NCI-H2171 treated with DMSO at 0.1 percent for 48 hours (cell line): ENCODE data around the gene MICU1.
"Not testable (repeated sequence)": the region's sequence is repeated elsewhere in the genome, so short reads cannot be mapped to it uniquely, and the experiment has no call there.

Experiments used
- DNase-seq: peaks from one replicate; lab custom pipeline; 2025; lab: John Stamatoyannopoulos, UW

Gene MICU1

GRCh38 chr10:72557362-72557761 is 68.5 kb downstream of the MICU1 start:
- no peak for DNase-seq

GRCh38 chr10:72552857-72553256 is 73.0 kb downstream of the MICU1 start:
- DNase-seq, result no peak

GRCh38 chr10:72550239-72550638 is 75.6 kb downstream of the MICU1 start:
- DNase-seq, result no peak

GRCh38 chr10:72545546-72545945 is 80.3 kb downstream of the MICU1 start:
- DNase-seq, result no peak

GRCh38 chr10:72543855-72544254 is 82.0 kb downstream of the MICU1 start:
- not testable (repeated sequence) for DNase-seq

GRCh38 chr10:72542396-72542815 is 83.5 kb downstream of the MICU1 start:
- DNase-seq, result peak; percentile 38

GRCh38 chr10:72541337-72541736 is 84.5 kb downstream of the MICU1 start:
- no peak for DNase-seq

GRCh38 chr10:72540193-72540807 is 85.6 kb downstream of the MICU1 start:
- DNase-seq, result no peak

- DNase-seq, result no peak
These were observed 86.7 kb downstream of the MICU1 start for GRCh38 chr10:72539137-72539536.

GRCh38 chr10:72525689-72526088 is 100.2 kb downstream of the MICU1 start:
- no peak for DNase-seq

GRCh38 chr10:72525277-72525676 is 100.6 kb downstream of the MICU1 start:
- no peak for DNase-seq

GRCh38 chr10:72524489-72524888 is 101.4 kb downstream of the MICU1 start:
- DNase-seq, result no peak

GRCh38 chr10:72523932-72524396 is 101.9 kb downstream of the MICU1 start:
- no peak for DNase-seq

- no peak for DNase-seq
These were observed 102.8 kb downstream of the MICU1 start for GRCh38 chr10:72523062-72523461.

- DNase-seq, result no peak
These were observed 108.6 kb downstream of the MICU1 start for GRCh38 chr10:72517244-72517643.

- DNase-seq, result no peak
These were observed 110.4 kb downstream of the MICU1 start for GRCh38 chr10:72515455-72515854.

- no peak for DNase-seq
These were observed 112.0 kb downstream of the MICU1 start for GRCh38 chr10:72513910-72514309.

GRCh38 chr10:72511459-72511858 is 114.4 kb downstream of the MICU1 start:
- no peak for DNase-seq

GRCh38 chr10:72509941-72510340 is 115.9 kb downstream of the MICU1 start:
- DNase-seq, result no peak

- no peak for DNase-seq
These were observed 116.6 kb downstream of the MICU1 start for GRCh38 chr10:72509206-72509799.

- DNase-seq, result no peak
These were observed 117.8 kb downstream of the MICU1 start for GRCh38 chr10:72508033-72508432.

- DNase-seq, result no peak
These were observed 119.4 kb downstream of the MICU1 start for GRCh38 chr10:72506474-72506873.

GRCh38 chr10:72505435-72505834 is 120.4 kb downstream of the MICU1 start:
- DNase-seq, result no peak
